Endothelial cell of umbilical vein (primary cell): ENCODE data around the gene U2AF2.

Experiments
- EZH2 ChIP-seq: IDR thresholded peaks from 2 replicates; pipeline ENCODE4 v1.6.1; 2012; ENCODE audit warnings: borderline replicate concordance, low read depth, mild to moderate bottlenecking, moderate library complexity, low read length, inconsistent platforms; ENCODE audit not compliant: severe bottlenecking
- JUN ChIP-seq: IDR thresholded peaks from 2 replicates; pipeline ENCODE4 v1.6.1; 2011; ENCODE audit warnings: borderline replicate concordance, low read depth; ENCODE audit not compliant: insufficient read length, insufficient read depth
- MYC ChIP-seq: IDR thresholded peaks from one replicate; pipeline ENCODE4 v1.6.1; 2011; ENCODE audit warnings: mild to moderate bottlenecking, low read depth, low read length
- POLR2A ChIP-seq: IDR thresholded peaks from 2 replicates; pipeline ENCODE4 v1.6.1; 2012; ENCODE audit warnings: low read depth, mild to moderate bottlenecking, control low read depth, low read length
- POLR2AphosphoS5 ChIP-seq: IDR thresholded peaks from 2 replicates; pipeline ENCODE4 v1.6.1; 2012; ENCODE audit warnings: low read depth, mild to moderate bottlenecking, control low read depth, low read length, moderate library complexity; ENCODE audit not compliant: insufficient read depth
- TF ChIP-seq, protein P1 (sequence below), 2 donors: IDR thresholded peaks; 1 replicate in 1 of 2; 2 replicates in 1 of 2; pipeline ENCODE4 v1.5.1; 2011; ENCODE audit warnings: low read length in 2 of 2, mild to moderate bottlenecking in 2 of 2, moderate library complexity in 2 of 2, control low read depth in 1 of 2, inconsistent platforms in 1 of 2, low read depth in 1 of 2; ENCODE audit not compliant: insufficient read depth in 1 of 2; ENCODE audit errors: extremely low read depth in 1 of 2
- TF ChIP-seq, protein P2 (sequence below): IDR thresholded peaks from 2 replicates; pipeline ENCODE4 v1.6.1; 2011; ENCODE audit not compliant: insufficient read depth, insufficient read length

DNA sequence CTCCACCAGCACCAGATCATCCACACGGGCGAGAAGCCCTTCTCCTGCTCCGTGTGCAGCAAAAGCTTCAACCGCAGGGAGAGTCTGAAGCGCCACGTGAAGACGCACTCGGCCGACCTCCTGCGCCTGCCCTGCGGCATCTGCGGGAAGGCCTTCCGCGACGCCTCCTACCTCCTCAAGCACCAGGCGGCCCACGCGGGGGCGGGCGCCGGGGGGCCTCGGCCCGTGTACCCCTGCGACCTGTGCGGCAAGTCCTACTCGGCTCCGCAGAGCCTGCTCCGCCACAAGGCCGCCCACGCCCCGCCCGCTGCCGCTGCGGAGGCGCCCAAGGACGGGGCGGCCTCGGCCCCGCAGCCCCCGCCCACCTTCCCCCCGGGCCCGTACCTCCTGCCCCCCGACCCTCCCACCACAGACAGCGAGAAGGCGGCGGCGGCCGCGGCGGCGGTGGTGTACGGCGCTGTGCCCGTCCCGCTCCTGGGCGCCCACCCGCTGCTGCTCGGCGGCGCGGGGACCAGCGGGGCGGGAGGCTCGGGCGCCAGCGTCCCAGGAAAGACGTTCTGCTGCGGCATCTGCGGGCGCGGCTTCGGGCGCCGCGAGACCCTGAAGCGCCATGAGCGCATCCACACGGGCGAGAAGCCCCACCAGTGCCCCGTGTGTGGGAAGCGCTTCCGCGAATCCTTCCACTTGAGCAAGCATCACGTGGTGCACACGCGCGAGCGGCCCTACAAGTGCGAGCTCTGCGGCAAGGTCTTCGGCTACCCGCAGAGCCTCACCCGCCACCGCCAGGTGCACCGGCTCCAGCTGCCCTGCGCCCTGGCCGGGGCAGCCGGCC is 39.9 kb upstream of the U2AF2 start:
- TF ChIP-seq POLR2A (no peak), POLR2AphosphoS5 (no peak), EZH2 (no peak), JUN (no peak), MYC (no peak)
- TF ChIP-seq, protein P1, sequence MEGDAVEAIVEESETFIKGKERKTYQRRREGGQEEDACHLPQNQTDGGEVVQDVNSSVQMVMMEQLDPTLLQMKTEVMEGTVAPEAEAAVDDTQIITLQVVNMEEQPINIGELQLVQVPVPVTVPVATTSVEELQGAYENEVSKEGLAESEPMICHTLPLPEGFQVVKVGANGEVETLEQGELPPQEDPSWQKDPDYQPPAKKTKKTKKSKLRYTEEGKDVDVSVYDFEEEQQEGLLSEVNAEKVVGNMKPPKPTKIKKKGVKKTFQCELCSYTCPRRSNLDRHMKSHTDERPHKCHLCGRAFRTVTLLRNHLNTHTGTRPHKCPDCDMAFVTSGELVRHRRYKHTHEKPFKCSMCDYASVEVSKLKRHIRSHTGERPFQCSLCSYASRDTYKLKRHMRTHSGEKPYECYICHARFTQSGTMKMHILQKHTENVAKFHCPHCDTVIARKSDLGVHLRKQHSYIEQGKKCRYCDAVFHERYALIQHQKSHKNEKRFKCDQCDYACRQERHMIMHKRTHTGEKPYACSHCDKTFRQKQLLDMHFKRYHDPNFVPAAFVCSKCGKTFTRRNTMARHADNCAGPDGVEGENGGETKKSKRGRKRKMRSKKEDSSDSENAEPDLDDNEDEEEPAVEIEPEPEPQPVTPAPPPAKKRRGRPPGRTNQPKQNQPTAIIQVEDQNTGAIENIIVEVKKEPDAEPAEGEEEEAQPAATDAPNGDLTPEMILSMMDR (IDR thresholded peaks at IDR 0.05; ENCODE audit: extremely low read depth in 1 of 2, insufficient read depth in 1 of 2, low read depth in 1 of 2, low read length in 2 of 2): no peak
- TF ChIP-seq, protein P2, sequence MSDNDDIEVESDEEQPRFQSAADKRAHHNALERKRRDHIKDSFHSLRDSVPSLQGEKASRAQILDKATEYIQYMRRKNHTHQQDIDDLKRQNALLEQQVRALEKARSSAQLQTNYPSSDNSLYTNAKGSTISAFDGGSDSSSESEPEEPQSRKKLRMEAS: no peak
